ENCODE data around the gene PTBP2. TPM values are rescaled to one million over a fixed set of nuclear protein-coding genes. Genes with fewer than 3 reads are reported as not detected.

PTBP2 gene
- 27.1 and 60.7 TPM in 2 replicates for total RNA-seq
- polyA plus RNA-seq, result 6.7 and 10.4 TPM in 2 replicates

- Histone ChIP-seq H3K9me3 (ENCODE audit: low read depth) (no peaks in the 10 kb centered on the region), H3K27ac (peak within 1 kb of the TSS; percentile 97), H3K9me2 (replicated peaks; ENCODE audit: insufficient read depth) (no peaks in the 10 kb centered on the region), H2AFZ (peak within 1 kb of the TSS; percentile 99), H3K4me2 (peak within 1 kb of the TSS; percentile 88), H4K20me1 (ENCODE audit: insufficient read depth, poor library complexity, severe bottlenecking) (no peaks in the 10 kb centered on the region), H3K79me2 (peaks cover 48% of the 10 kb centered on the region), H3K36me3 (replicated peaks; ENCODE audit: insufficient read depth, low read depth) (no peaks in the 10 kb centered on the region), H3K4me1 (ENCODE audit: insufficient read depth) (peaks cover 14% of the 10 kb centered on the region), H3K27me3 (no peaks in the 10 kb centered on the region), H3K4me3 (peak within 1 kb of the TSS; percentile 93)
- under 1% methylated on average over 42 of the region's 75 CpGs for WGBS (ENCODE audit: low lambda C conversion rate, missing lambda C conversion rate)
- peak; percentile 93 for DNase-seq (ENCODE audit: low spot score)
- TF ChIP-seq EZH2 (IDR thresholded peaks at IDR 0.05; ENCODE audit: borderline replicate concordance) (no peak), CTCF (IDR thresholded peaks at IDR 0.05; ENCODE audit: poor library complexity) (no peak), EZH2phosphoT487 (IDR thresholded peaks at IDR 0.05; ENCODE audit: low read depth, severe bottlenecking, unreplicated experiment) (no peak)
Measured at GRCh38 chr1:96721416-96722160, at the start of gene PTBP2. Gene PTBP2 (plus strand): TSS chr1:96721784. CDS start chr1:96721865, 81 bp downstream.

- Histone ChIP-seq H4K20me1 (ENCODE audit: insufficient read depth, poor library complexity, severe bottlenecking) (no peaks in the 10 kb centered on the region), H3K4me1 (ENCODE audit: insufficient read depth) (no peaks in the 10 kb centered on the region), H3K9me3 (ENCODE audit: low read depth) (peaks cover 4% of the 10 kb centered on the region), H3K9me2 (replicated peaks; ENCODE audit: insufficient read depth) (no peaks in the 10 kb centered on the region), H3K27me3 (no peaks in the 10 kb centered on the region), H3K4me3 (no peak overlapping the region), H3K79me2 (no peaks in the 10 kb centered on the region), H3K4me2 (no peak overlapping the region), H2AFZ (no peak overlapping the region), H3K27ac (no peak overlapping the region), H3K36me3 (replicated peaks; ENCODE audit: insufficient read depth, low read depth) (no peaks in the 10 kb centered on the region)
- DNase-seq (ENCODE audit: low spot score), result no peak
- WGBS (ENCODE audit: low lambda C conversion rate, missing lambda C conversion rate), result 67% methylated on average over 1 of the region's 1 CpG
- TF ChIP-seq CTCF (IDR thresholded peaks at IDR 0.05; ENCODE audit: poor library complexity), result no peak
Measured at GRCh38 chr1:96674915-96675314, 46.7 kb upstream of the PTBP2 start.

- Histone ChIP-seq H3K27me3 (no peaks in the 10 kb centered on the region), H3K9me3 (ENCODE audit: low read depth) (no peaks in the 10 kb centered on the region), H3K27ac (no peak overlapping the region), H3K36me3 (replicated peaks; ENCODE audit: insufficient read depth, low read depth) (no peaks in the 10 kb centered on the region), H3K9me2 (replicated peaks; ENCODE audit: insufficient read depth) (no peaks in the 10 kb centered on the region), H3K79me2 (no peaks in the 10 kb centered on the region), H3K4me3 (no peak overlapping the region), H3K4me1 (ENCODE audit: insufficient read depth) (no peaks in the 10 kb centered on the region), H2AFZ (no peak overlapping the region), H4K20me1 (ENCODE audit: insufficient read depth, poor library complexity, severe bottlenecking) (no peaks in the 10 kb centered on the region), H3K4me2 (no peak overlapping the region)
- no peak for DNase-seq (ENCODE audit: low spot score)
- 71% methylated on average over 6 of the region's 6 CpGs for WGBS (ENCODE audit: low lambda C conversion rate, missing lambda C conversion rate)
- TF ChIP-seq EZH2 (IDR thresholded peaks at IDR 0.05; ENCODE audit: borderline replicate concordance) (no peak), CTCF (IDR thresholded peaks at IDR 0.05; ENCODE audit: poor library complexity) (no peak)
Measured at GRCh38 chr1:96682056-96682455, 39.5 kb upstream of the PTBP2 start.
